T-cell (primary cell): ENCODE data around the gene PARD3B. TPM values are rescaled to one million over a fixed set of nuclear protein-coding genes. Genes with fewer than 3 reads are reported as not detected.

ENCODE experiments used
- ATAC-seq, 4 experiments: fragments of 200-7000 bp in 3 of 4; fragments of 150-1000 bp in 1 of 4; cut with Tn5 transposase; replicated peaks in 1 of 4; 1 replicate in 3 of 4; 2 replicates in 1 of 4; pipeline ENCODE4 v1.10.0; 2021; ENCODE audit warnings: moderate library complexity in 3 of 4, mild to moderate bottlenecking in 2 of 4, moderate number of reproducible peaks in 1 of 4
- CTCF ChIA-PET, 2 donors: fragments of 300-600 bp; sonication (Branson Sonifier 250); formaldehyde crosslinking; loops; one replicate each; lab custom pipeline; 2022; ENCODE audit warnings: antibody characterized with exemption in 2 of 2; lab: Charles Lee
- POLR2A ChIA-PET, 2 donors: fragments of 300-600 bp; sonication (Branson Sonifier 250); formaldehyde crosslinking; loops; one replicate each; lab custom pipeline; 2022; ENCODE audit warnings: antibody characterized with exemption in 2 of 2; lab: Charles Lee
- DNase-seq, 35 experiments: peaks; one replicate each; pipeline versions ENCODE4 v3.0.0 to v3.0.0-alpha.2; 2013 to 2023
- H3K27ac ChIP-seq: one replicate; pipeline ENCODE4 v1.5.1; 2013; ENCODE audit warnings: low read length
- H3K27me3 ChIP-seq, 2 experiments: replicated peaks in 1 of 2; 1 replicate in 1 of 2; 2 replicates in 1 of 2; pipeline versions ENCODE4 v1.6.1 to v1.7.0; 2013; ENCODE audit warnings: low read length in 1 of 2, mixed read lengths in 1 of 2; ENCODE audit not compliant: control insufficient read depth in 2 of 2, insufficient read depth in 2 of 2; ENCODE audit errors: extremely low read depth in 1 of 2
- H3K36me3 ChIP-seq, 2 donors: 1 replicate in 1 of 2; 2 replicates in 1 of 2; pipeline versions ENCODE4 v1.6.1 to v1.7.0; 2013; ENCODE audit warnings: low read length in 1 of 2; ENCODE audit not compliant: control insufficient read depth in 2 of 2, insufficient read depth in 1 of 2; ENCODE audit errors: extremely low read depth in 1 of 2
- H3K4me1 ChIP-seq, 2 experiments: 1 replicate in 1 of 2; 2 replicates in 1 of 2; pipeline versions ENCODE4 v1.6.1 to v1.7.0; 2013; ENCODE audit warnings: low read length in 2 of 2, mixed read lengths in 1 of 2; ENCODE audit not compliant: insufficient read depth in 2 of 2, control insufficient read depth in 1 of 2; ENCODE audit errors: extremely low read depth in 1 of 2
- H3K4me3 ChIP-seq, 2 donors: 1 replicate in 1 of 2; 2 replicates in 1 of 2; pipeline versions ENCODE4 v1.5.1 to v1.7.0; 2013; ENCODE audit warnings: mild to moderate bottlenecking in 2 of 2, low read length in 1 of 2, moderate library complexity in 1 of 2; ENCODE audit not compliant: control insufficient read depth in 1 of 2; ENCODE audit errors: extremely low read depth in 1 of 2
- H3K9me3 ChIP-seq: 2 replicates; pipeline ENCODE4 v1.7.0; 2013
- H3K27ac Mint-ChIP-seq, 2 donors: one replicate each; pipeline ENCODE4 v1.8.0; 2020 to 2021; ENCODE audit warnings: mild to moderate bottlenecking in 2 of 2, mixed read lengths in 2 of 2
- H3K27me3 Mint-ChIP-seq, 2 donors: one replicate each; pipeline ENCODE4 v1.8.0; 2021 to 2022; ENCODE audit warnings: mixed read lengths in 2 of 2
- H3K36me3 Mint-ChIP-seq: one replicate; pipeline ENCODE4 v1.8.0; 2021; ENCODE audit warnings: mixed read lengths
- H3K4me1 Mint-ChIP-seq, 3 donors: one replicate each; pipeline ENCODE4 v1.8.0; 2020 to 2022; ENCODE audit warnings: mixed read lengths in 3 of 3, mild to moderate bottlenecking in 1 of 3
- H3K4me3 Mint-ChIP-seq, 3 donors: one replicate each; pipeline ENCODE4 v1.8.0; 2020 to 2022; ENCODE audit warnings: mild to moderate bottlenecking in 3 of 3, mixed read lengths in 3 of 3, moderate library complexity in 3 of 3
- H3K9me3 Mint-ChIP-seq, 3 donors: one replicate each; pipeline ENCODE4 v1.8.0; 2020 to 2022; ENCODE audit warnings: mixed read lengths in 3 of 3
- WGBS: methylation state at CpG from one replicate; pipeline ENCODE4 v1.1.5; 2013; ENCODE audit warnings: missing lambda C conversion rate; ENCODE audit not compliant: insufficient coverage; 5-methylcytosine and 5-hydroxymethylcytosine counted together
- total RNA-seq, 35 experiments: library from RNA in 6 of 35; stranded (reverse) in 6 of 35; fragments of 120-200 nt in 1 of 35; gene quantifications; one replicate each; pipeline versions ENCODE4 v1.2.1 to v1.2.4 and lab custom pipeline; 2013 to 2026

The PARD3B gene
- total RNA-seq, 5 donors from 2014 or later (not counting 1 experiment from before 2014, with no cell fraction given): 0.75 to 2.0 (median 1.6) TPM

- peaks cover 0 to 4% of the 10 kb centered on the region in 2 donors for H3K27me3 Mint-ChIP-seq
- POLR2A ChIA-PET: no interaction called here
- no peak for ATAC-seq
Measured at GRCh38 chr2:205657579-205657978, 1112.3 kb downstream of the PARD3B start.

GRCh38 chr2:205658068-205658467 lies 1112.8 kb downstream of the PARD3B start:
- Histone ChIP-seq H3K27me3 (peaks cover 0 to 2% of the 10 kb centered on the region in 2 experiments), H3K9me3 (no peaks in the 10 kb centered on the region), H3K36me3 (no peaks in the 10 kb centered on the region), H3K4me1 (peaks cover 5 to 16% of the 10 kb centered on the region in 2 experiments), H3K27ac (no peak overlapping the region), H3K4me3 (no peak overlapping the region)
- CTCF ChIA-PET: no interaction called here
- Mint-ChIP-seq H3K27ac (no peak overlapping the region), H3K4me3 (no peak overlapping the region), H3K27me3 (peaks cover 0 to 4% of the 10 kb centered on the region in 2 donors), H3K36me3 (no peaks in the 10 kb centered on the region), H3K4me1 (peaks cover 21 to 22% (median 21%) of the 10 kb centered on the region in 3 donors), H3K9me3 (no peaks in the 10 kb centered on the region)
- POLR2A ChIA-PET: no interaction called here
- WGBS: no CpG with 5 or more reads among the region's 2 CpGs
- DNase-seq (no peak), ATAC-seq (no peak)

More at GRCh38 chr2:205657579-205657978, 1112.3 kb downstream of the PARD3B start:
- CTCF ChIA-PET: no interaction called here
- WGBS: 80% methylated on average over 2 of the region's 3 CpGs
- Histone ChIP-seq H3K4me1 (peaks cover 5 to 16% of the 10 kb centered on the region in 2 experiments), H3K27ac (no peak overlapping the region), H3K27me3 (peaks cover 0 to 2% of the 10 kb centered on the region in 2 experiments), H3K4me3 (no peak overlapping the region), H3K36me3 (no peaks in the 10 kb centered on the region), H3K9me3 (no peaks in the 10 kb centered on the region)
- Mint-ChIP-seq H3K4me1 (peaks cover 21 to 22% (median 21%) of the 10 kb centered on the region in 3 donors), H3K27ac (no peak overlapping the region), H3K4me3 (no peak overlapping the region), H3K9me3 (no peaks in the 10 kb centered on the region), H3K36me3 (no peaks in the 10 kb centered on the region)
- DNase-seq: no peak

- ChIA-PET POLR2A (no interaction called here), CTCF (no interaction called here)
- peaks cover 5 to 16% of the 10 kb centered on the region in 2 experiments for H3K4me1 ChIP-seq
- ATAC-seq: no peak
- H3K27ac Mint-ChIP-seq: no peak overlapping the region
- no peak overlapping the region for H3K4me3 ChIP-seq
- no peaks in the 10 kb centered on the region for H3K9me3 Mint-ChIP-seq
- H3K36me3 Mint-ChIP-seq: no peaks in the 10 kb centered on the region
- WGBS: 90% methylated on average over 1 of the region's 2 CpGs
- no peaks in the 10 kb centered on the region for H3K36me3 ChIP-seq
- no peaks in the 10 kb centered on the region for H3K9me3 ChIP-seq
- no peak overlapping the region for H3K4me3 Mint-ChIP-seq
- H3K27me3 Mint-ChIP-seq: peaks cover 0 to 4% of the 10 kb centered on the region in 2 donors
- no peak for DNase-seq
- H3K27ac ChIP-seq: no peak overlapping the region
- H3K4me1 Mint-ChIP-seq: peaks cover 21 to 22% (median 21%) of the 10 kb centered on the region in 3 donors
- peaks cover 0 to 2% of the 10 kb centered on the region in 2 experiments for H3K27me3 ChIP-seq
Measured at GRCh38 chr2:205658572-205658971, 1113.3 kb downstream of the PARD3B start.

GRCh38 chr2:205659922-205660321 lies 1114.6 kb downstream of the PARD3B start:
- H3K27ac ChIP-seq: no peak overlapping the region
- ATAC-seq: no peak
- H3K27me3 ChIP-seq: peaks cover 0 to 2% of the 10 kb centered on the region in 2 experiments
- Mint-ChIP-seq H3K27me3 (peaks cover 0 to 4% of the 10 kb centered on the region in 2 donors), H3K4me3 (peak overlapping the region in 1 of 3 donors; percentile 47), H3K4me1 (peaks cover 21 to 22% (median 21%) of the 10 kb centered on the region in 3 donors), H3K27ac (no peak overlapping the region), H3K9me3 (no peaks in the 10 kb centered on the region), H3K36me3 (no peaks in the 10 kb centered on the region)
- H3K36me3 ChIP-seq: no peaks in the 10 kb centered on the region
- ChIA-PET POLR2A (no interaction called here), CTCF (interaction anchor here (0.8 to 0.9 kb wide), 2 partner anchors 16 to 18 kb away, joined by 3 read pairs; no protein-coding TSS in a partner anchor)
- 90% methylated on average over 5 of the region's 8 CpGs for WGBS
- H3K9me3 ChIP-seq: no peaks in the 10 kb centered on the region
- DNase-seq: no peak
- peaks cover 5 to 16% of the 10 kb centered on the region in 2 experiments for H3K4me1 ChIP-seq
- no peak overlapping the region for H3K4me3 ChIP-seq

- WGBS: 47% methylated on average over 6 of the region's 8 CpGs
- Histone ChIP-seq H3K9me3 (no peaks in the 10 kb centered on the region), H3K27ac (no peak overlapping the region), H3K4me1 (peaks cover 5 to 16% of the 10 kb centered on the region in 2 experiments), H3K4me3 (no peak overlapping the region), H3K27me3 (peaks cover 0 to 2% of the 10 kb centered on the region in 2 experiments), H3K36me3 (no peaks in the 10 kb centered on the region)
- H3K4me3 Mint-ChIP-seq: peak overlapping the region; percentile 1 to 47 (median 13)
- peaks cover 21 to 22% (median 21%) of the 10 kb centered on the region in 3 donors for H3K4me1 Mint-ChIP-seq
- ATAC-seq (peak; percentile 71 to 89 (median 86)), DNase-seq (peak in 25 of 35 experiments; percentile 5 to 49 (median 18))
- H3K27ac Mint-ChIP-seq: peak overlapping the region; percentile 33 to 59
- H3K36me3 Mint-ChIP-seq: no peaks in the 10 kb centered on the region
- H3K27me3 Mint-ChIP-seq: no peaks in the 10 kb centered on the region
- POLR2A ChIA-PET: no interaction called here
- no peaks in the 10 kb centered on the region for H3K9me3 Mint-ChIP-seq
- CTCF ChIA-PET: interaction anchor here in 1 of 2 donors (2.2 kb wide), 1 partner anchor 15 kb away, joined by 8 read pairs; no protein-coding TSS in a partner anchor
Measured at GRCh38 chr2:205660521-205661124, 1115.3 kb downstream of the PARD3B start.

GRCh38 chr2:205661281-205661680 lies 1116.0 kb downstream of the PARD3B start:
- WGBS: 60% methylated on average over 2 of the region's 5 CpGs
- Mint-ChIP-seq H3K27ac (no peak overlapping the region), H3K4me1 (peaks cover 21 to 22% (median 21%) of the 10 kb centered on the region in 3 donors), H3K4me3 (no peak overlapping the region), H3K9me3 (no peaks in the 10 kb centered on the region), H3K27me3 (no peaks in the 10 kb centered on the region), H3K36me3 (no peaks in the 10 kb centered on the region)
- Histone ChIP-seq H3K4me1 (peaks cover 5 to 16% of the 10 kb centered on the region in 2 experiments), H3K27ac (no peak overlapping the region), H3K27me3 (no peaks in the 10 kb centered on the region), H3K9me3 (no peaks in the 10 kb centered on the region), H3K4me3 (no peak overlapping the region), H3K36me3 (no peaks in the 10 kb centered on the region)
- no peak for DNase-seq
- POLR2A ChIA-PET: no interaction called here
- CTCF ChIA-PET: interaction anchor here in 1 of 2 donors (2.2 kb wide), 1 partner anchor 14 kb away, joined by 8 read pairs; no protein-coding TSS in a partner anchor
- no peak for ATAC-seq
